Suprapubic skin (tissue), 3 donors: ENCODE results near the gene WDR74.

Source experiments
- CTCF ChIP-seq, 2 donors: fragments of 200-600 bp in 1 of 2; fragments of 450-650 bp in 1 of 2; sonication (generic) in 1 of 2; IDR thresholded peaks; one replicate each; pipeline ENCODE4 v1.5.1; 2016 to 2019; ENCODE audit warnings: antibody characterized with exemption in 2 of 2, mild to moderate bottlenecking in 1 of 2, moderate library complexity in 1 of 2
- POLR2AphosphoS5 ChIP-seq, 3 donors: sonication (generic); formaldehyde crosslinking; IDR thresholded peaks; one replicate each; pipeline ENCODE4 v1.6.1; 2017; ENCODE audit warnings: antibody characterized with exemption in 3 of 3

- TF ChIP-seq CTCF (IDR thresholded peaks at IDR 0.05) = no peak
- TF ChIP-seq POLR2AphosphoS5 (IDR thresholded peaks at IDR 0.05) = no peak
Observed at GRCh38 chr11:62863687-62864335, 24.4 kb upstream of the WDR74 start.
